ENCODE measurements around the gene PRX.

Gene PRX

GRCh38 chr19:40380199-40381037, 32.8 kb downstream of the PRX start:
- DNase-seq = no peak
- Histone ChIP-seq H2BK5ac (ENCODE audit: low read depth, low read length, poor library complexity) (no peak overlapping the region), H2AK5ac (ENCODE audit: low read length) (no peak overlapping the region), H4K91ac (ENCODE audit: low read depth, low read length) (no peak overlapping the region), H3K4ac (ENCODE audit: low read depth, low read length) (no peak overlapping the region), H3K79me1 (ENCODE audit: low read length) (no peaks in the 10 kb centered on the region), H3K4me3 (ENCODE audit: low read depth, low read length) (no peak overlapping the region), H3K4me2 (ENCODE audit: low read length) (no peak overlapping the region), H3K4me1 (ENCODE audit: control insufficient read depth in 1 of 2, insufficient read depth in 2 of 2, low read length in 2 of 2) (no peaks in the 10 kb centered on the region), H3K79me2 (ENCODE audit: control insufficient read depth, insufficient read depth, low read length, poor library complexity) (no peaks in the 10 kb centered on the region), H3K9ac (ENCODE audit: low read length) (no peak overlapping the region), H2BK120ac (ENCODE audit: insufficient read depth, low read length, poor library complexity) (no peak overlapping the region), H3K27me3 (ENCODE audit: insufficient read depth, low read length) (no peaks in the 10 kb centered on the region), H3K14ac (ENCODE audit: low read length) (no peak overlapping the region), H3K9me3 (ENCODE audit: insufficient read depth, low read depth, low read length) (peaks cover 2% of the 10 kb centered on the region), H4K12ac (ENCODE audit: low read depth, low read length) (no peak overlapping the region), H2BK12ac (ENCODE audit: low read length) (no peak overlapping the region), H3K36me3 (ENCODE audit: control insufficient read depth in 1 of 2, insufficient read depth in 2 of 2, low read length in 2 of 2) (peaks cover 47 to 51% of the 10 kb centered on the region in 2 experiments), H4K8ac (ENCODE audit: low read depth, low read length) (no peak overlapping the region), H2AFZ (ENCODE audit: insufficient read depth, low read length, poor library complexity) (no peak overlapping the region), H3K23ac (ENCODE audit: low read length) (no peak overlapping the region), H3K18ac (ENCODE audit: low read length) (no peak overlapping the region), H3K27ac (ENCODE audit: low read depth, low read length) (no peak overlapping the region)
- no CpG with 5 or more reads among the region's 37 CpGs for WGBS (ENCODE audit: extremely low coverage, insufficient coverage, insufficient read length)

GRCh38 chr19:40379446-40380198, 33.6 kb downstream of the PRX start:
- Histone ChIP-seq H4K8ac (ENCODE audit: low read depth, low read length) (no peak overlapping the region), H4K91ac (ENCODE audit: low read depth, low read length) (no peak overlapping the region), H3K27me3 (ENCODE audit: insufficient read depth, low read length) (no peaks in the 10 kb centered on the region), H3K79me1 (ENCODE audit: low read length) (no peaks in the 10 kb centered on the region), H3K9ac (ENCODE audit: low read length) (no peak overlapping the region), H3K4ac (ENCODE audit: low read depth, low read length) (no peak overlapping the region), H2AK5ac (ENCODE audit: low read length) (no peak overlapping the region), H3K18ac (ENCODE audit: low read length) (no peak overlapping the region), H3K4me3 (ENCODE audit: low read depth, low read length) (no peak overlapping the region), H3K36me3 (ENCODE audit: control insufficient read depth in 1 of 2, insufficient read depth in 2 of 2, low read length in 2 of 2) (peaks cover 51 to 55% of the 10 kb centered on the region in 2 experiments), H3K9me3 (ENCODE audit: insufficient read depth, low read depth, low read length) (peaks cover 2% of the 10 kb centered on the region), H2BK12ac (ENCODE audit: low read length) (no peak overlapping the region), H3K4me1 (ENCODE audit: control insufficient read depth in 1 of 2, insufficient read depth in 2 of 2, low read length in 2 of 2) (no peaks in the 10 kb centered on the region), H3K79me2 (ENCODE audit: control insufficient read depth, insufficient read depth, low read length, poor library complexity) (no peaks in the 10 kb centered on the region), H3K14ac (ENCODE audit: low read length) (no peak overlapping the region), H2BK5ac (ENCODE audit: low read depth, low read length, poor library complexity) (no peak overlapping the region), H3K23ac (ENCODE audit: low read length) (no peak overlapping the region), H3K27ac (ENCODE audit: low read depth, low read length) (no peak overlapping the region), H3K4me2 (ENCODE audit: low read length) (no peak overlapping the region), H2BK120ac (ENCODE audit: insufficient read depth, low read length, poor library complexity) (no peak overlapping the region), H2AFZ (ENCODE audit: insufficient read depth, low read length, poor library complexity) (no peak overlapping the region), H4K12ac (ENCODE audit: low read depth, low read length) (no peak overlapping the region)
- no peak for DNase-seq
- no CpG with 5 or more reads among the region's 11 CpGs for WGBS (ENCODE audit: extremely low coverage, insufficient coverage, insufficient read length)

GRCh38 chr19:40378509-40378908, 34.7 kb downstream of the PRX start:
- H3K9me3 ChIP-seq (ENCODE audit: insufficient read depth, low read depth, low read length) = peaks cover 2% of the 10 kb centered on the region
- H3K79me1 ChIP-seq (ENCODE audit: low read length) = no peaks in the 10 kb centered on the region
- no peak overlapping the region for H4K8ac ChIP-seq (ENCODE audit: low read depth, low read length)
- H3K4me3 ChIP-seq (ENCODE audit: low read depth, low read length) = peak overlapping the region; percentile 52
- H3K9ac ChIP-seq (ENCODE audit: low read length) = no peak overlapping the region
- H3K4me1 ChIP-seq (ENCODE audit: control insufficient read depth in 1 of 2, insufficient read depth in 2 of 2, low read length in 2 of 2) = no peaks in the 10 kb centered on the region
- H2AK5ac ChIP-seq (ENCODE audit: low read length) = no peak overlapping the region
- WGBS (ENCODE audit: extremely low coverage, insufficient coverage, insufficient read length) = no CpG with 5 or more reads among the region's 2 CpGs
- H2BK12ac ChIP-seq (ENCODE audit: low read length) = no peak overlapping the region
- no peak overlapping the region for H3K18ac ChIP-seq (ENCODE audit: low read length)
- no peak overlapping the region for H3K14ac ChIP-seq (ENCODE audit: low read length)
- H3K36me3 ChIP-seq (ENCODE audit: control insufficient read depth in 1 of 2, insufficient read depth in 2 of 2, low read length in 2 of 2) = peaks cover 62 to 67% of the 10 kb centered on the region in 2 experiments
- H4K91ac ChIP-seq (ENCODE audit: low read depth, low read length) = no peak overlapping the region
- no peaks in the 10 kb centered on the region for H3K79me2 ChIP-seq (ENCODE audit: control insufficient read depth, insufficient read depth, low read length, poor library complexity)
- H4K12ac ChIP-seq (ENCODE audit: low read depth, low read length) = no peak overlapping the region
- no peak overlapping the region for H3K27ac ChIP-seq (ENCODE audit: low read depth, low read length)
- no peaks in the 10 kb centered on the region for H3K27me3 ChIP-seq (ENCODE audit: insufficient read depth, low read length)
- H2BK120ac ChIP-seq (ENCODE audit: insufficient read depth, low read length, poor library complexity) = no peak overlapping the region
- no peak overlapping the region for H2AFZ ChIP-seq (ENCODE audit: insufficient read depth, low read length, poor library complexity)
- H3K23ac ChIP-seq (ENCODE audit: low read length) = no peak overlapping the region
- H2BK5ac ChIP-seq (ENCODE audit: low read depth, low read length, poor library complexity) = no peak overlapping the region
- H3K4me2 ChIP-seq (ENCODE audit: low read length) = no peak overlapping the region
- no peak for DNase-seq
- no peak overlapping the region for H3K4ac ChIP-seq (ENCODE audit: low read depth, low read length)

GRCh38 chr19:40377876-40378385, 35.2 kb downstream of the PRX start:
- H4K8ac ChIP-seq (ENCODE audit: low read depth, low read length) = no peak overlapping the region
- no peak overlapping the region for H3K23ac ChIP-seq (ENCODE audit: low read length)
- no peak overlapping the region for H3K18ac ChIP-seq (ENCODE audit: low read length)
- no peak overlapping the region for H3K4me2 ChIP-seq (ENCODE audit: low read length)
- H3K27ac ChIP-seq (ENCODE audit: low read depth, low read length) = no peak overlapping the region
- no peak overlapping the region for H3K4ac ChIP-seq (ENCODE audit: low read depth, low read length)
- no peak overlapping the region for H4K12ac ChIP-seq (ENCODE audit: low read depth, low read length)
- no peaks in the 10 kb centered on the region for H3K79me2 ChIP-seq (ENCODE audit: control insufficient read depth, insufficient read depth, low read length, poor library complexity)
- WGBS (ENCODE audit: extremely low coverage, insufficient coverage, insufficient read length) = no CpG with 5 or more reads among the region's 25 CpGs
- no peak overlapping the region for H2AK5ac ChIP-seq (ENCODE audit: low read length)
- H2AFZ ChIP-seq (ENCODE audit: insufficient read depth, low read length, poor library complexity) = no peak overlapping the region
- peaks cover 2% of the 10 kb centered on the region for H3K9me3 ChIP-seq (ENCODE audit: insufficient read depth, low read depth, low read length)
- no peak overlapping the region for H3K14ac ChIP-seq (ENCODE audit: low read length)
- H4K91ac ChIP-seq (ENCODE audit: low read depth, low read length) = no peak overlapping the region
- no peaks in the 10 kb centered on the region for H3K4me1 ChIP-seq (ENCODE audit: control insufficient read depth in 1 of 2, insufficient read depth in 2 of 2, low read length in 2 of 2)
- no peaks in the 10 kb centered on the region for H3K27me3 ChIP-seq (ENCODE audit: insufficient read depth, low read length)
- no peaks in the 10 kb centered on the region for H3K79me1 ChIP-seq (ENCODE audit: low read length)
- DNase-seq = no peak
- no peak overlapping the region for H3K4me3 ChIP-seq (ENCODE audit: low read depth, low read length)
- no peak overlapping the region for H2BK12ac ChIP-seq (ENCODE audit: low read length)
- H2BK5ac ChIP-seq (ENCODE audit: low read depth, low read length, poor library complexity) = no peak overlapping the region
- no peak overlapping the region for H2BK120ac ChIP-seq (ENCODE audit: insufficient read depth, low read length, poor library complexity)
- H3K36me3 ChIP-seq (ENCODE audit: control insufficient read depth in 1 of 2, insufficient read depth in 2 of 2, low read length in 2 of 2) = peaks cover 67 to 72% of the 10 kb centered on the region in 2 experiments
- H3K9ac ChIP-seq (ENCODE audit: low read length) = no peak overlapping the region

Data from trophoblast cell (in vitro differentiated cells and primary cell).